ENCODE measurements around the gene ZDHHC19. TPM values are rescaled to one million over a fixed set of nuclear protein-coding genes. Genes with fewer than 3 reads are reported as not detected.

ZDHHC19 gene
- total and polyA plus RNA-seq, 10 donors, result 0.79 to 44.6 (median 7.1) TPM

- H3K27me3 ChIP-seq (replicated peaks in 1 of 7), result no peaks in the 10 kb centered on the region
- peaks cover 0 to 47% (median 31%) of the 10 kb centered on the region in 6 donors for H3K4me1 ChIP-seq
- no peaks in the 10 kb centered on the region for H3K36me3 ChIP-seq
- DNase-seq, result peak; percentile 67
- no peaks in the 10 kb centered on the region for H3K9me3 ChIP-seq
- no peak for TF ChIP-seq POLR2A (IDR thresholded peaks at IDR 0.05)
- no peak for TF ChIP-seq POLR2AphosphoS5 (IDR thresholded peaks at IDR 0.05)
- TF ChIP-seq, protein P1, sequence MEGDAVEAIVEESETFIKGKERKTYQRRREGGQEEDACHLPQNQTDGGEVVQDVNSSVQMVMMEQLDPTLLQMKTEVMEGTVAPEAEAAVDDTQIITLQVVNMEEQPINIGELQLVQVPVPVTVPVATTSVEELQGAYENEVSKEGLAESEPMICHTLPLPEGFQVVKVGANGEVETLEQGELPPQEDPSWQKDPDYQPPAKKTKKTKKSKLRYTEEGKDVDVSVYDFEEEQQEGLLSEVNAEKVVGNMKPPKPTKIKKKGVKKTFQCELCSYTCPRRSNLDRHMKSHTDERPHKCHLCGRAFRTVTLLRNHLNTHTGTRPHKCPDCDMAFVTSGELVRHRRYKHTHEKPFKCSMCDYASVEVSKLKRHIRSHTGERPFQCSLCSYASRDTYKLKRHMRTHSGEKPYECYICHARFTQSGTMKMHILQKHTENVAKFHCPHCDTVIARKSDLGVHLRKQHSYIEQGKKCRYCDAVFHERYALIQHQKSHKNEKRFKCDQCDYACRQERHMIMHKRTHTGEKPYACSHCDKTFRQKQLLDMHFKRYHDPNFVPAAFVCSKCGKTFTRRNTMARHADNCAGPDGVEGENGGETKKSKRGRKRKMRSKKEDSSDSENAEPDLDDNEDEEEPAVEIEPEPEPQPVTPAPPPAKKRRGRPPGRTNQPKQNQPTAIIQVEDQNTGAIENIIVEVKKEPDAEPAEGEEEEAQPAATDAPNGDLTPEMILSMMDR (IDR thresholded peaks at IDR 0.05 in 8 of 11, conservative IDR thresholded peaks at IDR 0.05 in 3 of 11), result no peak
- peak overlapping the region in 6 of 8 donors; percentile 38 to 87 (median 84) for H3K27ac ChIP-seq
- no peak overlapping the region for H3K4me3 ChIP-seq
- WGBS, 5 donors, result 64 to 79% (median 70%) methylated on average over 10 of the region's 10 CpGs
- intact Hi-C loops (cut with DNase I; ENCODE audit: low total_unique reads), result no loop called here
Measured at GRCh38 chr3:196181127-196181546, 30.1 kb downstream of the ZDHHC19 start.

GRCh38 chr3:196180346-196180745 is 30.9 kb downstream of the ZDHHC19 start:
- intact Hi-C loops (cut with DNase I; ENCODE audit: low total_unique reads), result no loop called here
- H3K36me3 ChIP-seq, result no peaks in the 10 kb centered on the region
- peak; percentile 59 for DNase-seq
- H3K9me3 ChIP-seq, result no peaks in the 10 kb centered on the region
- peak overlapping the region; percentile 63 to 87 (median 84) for H3K27ac ChIP-seq
- H3K27me3 ChIP-seq (replicated peaks in 1 of 7), result no peaks in the 10 kb centered on the region
- peak overlapping the region in 1 of 8 donors; percentile 48 for H3K4me3 ChIP-seq
- 64 to 79% (median 76%) methylated on average over 9 of the region's 9 CpGs for WGBS, 5 donors
- H3K4me1 ChIP-seq, result peaks cover 0 to 46% (median 31%) of the 10 kb centered on the region in 6 donors
- TF ChIP-seq POLR2AphosphoS5 (IDR thresholded peaks at IDR 0.05), result no peak
- TF ChIP-seq POLR2A (IDR thresholded peaks at IDR 0.05), result no peak
- TF ChIP-seq, protein P1 (IDR thresholded peaks at IDR 0.05 in 8 of 11, conservative IDR thresholded peaks at IDR 0.05 in 3 of 11), result no peak

- WGBS, 5 donors, result 23 to 44% (median 26%) methylated on average over 11 to 24 of the region's 24 CpGs
- H3K27ac ChIP-seq, result peak overlapping the region; percentile 63 to 87 (median 84)
- intact Hi-C loops (cut with DNase I; ENCODE audit: low total_unique reads), result no loop called here
- TF ChIP-seq POLR2AphosphoS5 (IDR thresholded peaks at IDR 0.05) (peak; percentile 35 to 78 (median 72)), POLR2A (IDR thresholded peaks at IDR 0.05) (no peak)
- TF ChIP-seq, protein P1 (IDR thresholded peaks at IDR 0.05 in 8 of 11, conservative IDR thresholded peaks at IDR 0.05 in 3 of 11), result peak in 5 of 11 experiments; percentile 17 to 46 (median 26)
- no peaks in the 10 kb centered on the region for H3K36me3 ChIP-seq
- H3K4me3 ChIP-seq, result peak overlapping the region in 5 of 8 donors; percentile 1 to 48 (median 4)
- peak; percentile 92 for DNase-seq
- peaks cover 0 to 46% (median 31%) of the 10 kb centered on the region in 6 donors for H3K4me1 ChIP-seq
- no peaks in the 10 kb centered on the region for H3K27me3 ChIP-seq (replicated peaks in 1 of 7)
- no peaks in the 10 kb centered on the region for H3K9me3 ChIP-seq
Measured at GRCh38 chr3:196179380-196180308, 31.6 kb downstream of the ZDHHC19 start.

DNA sequence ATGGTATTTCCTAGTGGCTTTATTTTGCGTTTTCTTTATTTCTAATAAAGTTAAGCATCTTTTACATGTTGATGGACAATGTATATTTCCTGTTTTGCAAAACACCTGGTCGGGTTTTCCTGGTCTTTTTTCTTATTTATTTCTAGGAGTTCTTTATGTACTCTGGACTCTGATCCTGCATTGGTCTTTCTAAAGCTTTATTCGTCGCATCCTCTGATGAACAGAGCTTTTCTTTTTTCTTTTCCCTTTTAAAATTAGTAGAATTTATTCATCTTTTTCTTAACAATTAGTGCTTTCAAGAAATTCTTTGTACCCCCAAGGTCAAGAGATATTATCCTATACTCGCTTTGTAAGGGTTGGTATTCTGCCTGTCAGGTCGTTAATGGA is 32.2 kb downstream of the ZDHHC19 start:
- WGBS, 5 donors, result 67 to 76% (median 73%) methylated on average over 6 of the region's 6 CpGs
- Histone ChIP-seq H3K27me3 (replicated peaks in 1 of 7) (no peaks in the 10 kb centered on the region), H3K4me1 (peaks cover 0 to 46% (median 31%) of the 10 kb centered on the region in 6 donors), H3K4me3 (no peak overlapping the region), H3K27ac (peak overlapping the region; percentile 63 to 87 (median 84)), H3K36me3 (no peaks in the 10 kb centered on the region), H3K9me3 (no peaks in the 10 kb centered on the region)
- DNase-seq, result no peak
- TF ChIP-seq, protein P1 (IDR thresholded peaks at IDR 0.05 in 8 of 11, conservative IDR thresholded peaks at IDR 0.05 in 3 of 11), result no peak
- TF ChIP-seq POLR2AphosphoS5 (IDR thresholded peaks at IDR 0.05) (no peak), POLR2A (IDR thresholded peaks at IDR 0.05) (no peak)
- intact Hi-C loops (cut with DNase I; ENCODE audit: low total_unique reads), result no loop called here
